Neural cell (in vitro differentiated cells): ENCODE data around the gene CCDC86. TPM values are rescaled to one million over a fixed set of nuclear protein-coding genes. Genes with fewer than 3 reads are reported as not detected.

Experiments used
- H2AFZ ChIP-seq: fragments of 200-600, 300-800 bp; sonication (generic), shearing (Covaris generic); 2 replicates; pipeline ENCODE4 v1.6.0; 2014; ENCODE audit warnings: low read depth, mild to moderate bottlenecking, antibody characterized with exemption, low read length, moderate library complexity
- H3F3A ChIP-seq: fragments of 200-600 bp; shearing (Covaris generic); 2 replicates; pipeline ENCODE4 v1.6.1; 2016; ENCODE audit warnings: mild to moderate bottlenecking, moderate library complexity, mixed read lengths, antibody characterized with exemption, low read length; ENCODE audit not compliant: insufficient read depth, poor library complexity, severe bottlenecking
- H3K27ac ChIP-seq: fragments of 200-600, 300-800 bp; sonication (generic), shearing (Covaris generic); 2 replicates; pipeline ENCODE4 v1.5.1; 2014; ENCODE audit warnings: mild to moderate bottlenecking, low read length, moderate library complexity
- H3K27me3 ChIP-seq: fragments of 300-800, 200-600 bp; sonication (generic), shearing (Covaris generic); 2 replicates; pipeline ENCODE4 v1.6.0; 2014; ENCODE audit warnings: mild to moderate bottlenecking, low read depth, low read length, moderate library complexity; ENCODE audit not compliant: insufficient read depth
- H3K36me3 ChIP-seq: fragments of 300-800, 200-600 bp; sonication (generic), shearing (Covaris generic); 2 replicates; pipeline ENCODE4 v1.5.1; 2014; ENCODE audit warnings: mild to moderate bottlenecking, antibody characterized with exemption, low read length, moderate library complexity; ENCODE audit not compliant: insufficient read depth
- H3K4me2 ChIP-seq: fragments of 300-800, 200-600 bp; sonication (generic), shearing (Covaris generic); 2 replicates; pipeline ENCODE4 v1.6.0; 2014; ENCODE audit warnings: mild to moderate bottlenecking, low read length
- H3K4me3 ChIP-seq: fragments of 300-800, 200-600 bp; sonication (generic), shearing (Covaris generic); 2 replicates; pipeline ENCODE4 v1.5.1; 2014; ENCODE audit warnings: mild to moderate bottlenecking, low read length, moderate library complexity
- H3K79me2 ChIP-seq: fragments of 200-600 bp; shearing (Covaris generic); replicated peaks from 2 replicates; pipeline ENCODE4 v1.6.0; 2014; ENCODE audit warnings: mild to moderate bottlenecking, low read length, moderate library complexity; ENCODE audit not compliant: insufficient read depth
- H3K9ac ChIP-seq: fragments of 300-800, 200-600 bp; sonication (generic), shearing (Covaris generic); 2 replicates; pipeline ENCODE4 v1.6.1; 2016; ENCODE audit warnings: mild to moderate bottlenecking, low read length, mixed read lengths
- H3K9me2 ChIP-seq: fragments of 200-600 bp; shearing (Covaris generic); 2 replicates; pipeline ENCODE4 v1.6.1; 2016; ENCODE audit warnings: mild to moderate bottlenecking, low read length, mixed read lengths; ENCODE audit not compliant: insufficient read depth
- H3K9me3 ChIP-seq: fragments of 200-600, 300-800 bp; sonication (generic), shearing (Covaris generic); 2 replicates; pipeline ENCODE4 v1.6.1; 2016; ENCODE audit warnings: mild to moderate bottlenecking, mixed run types, low read length, moderate library complexity, mixed read lengths
- H4K20me1 ChIP-seq: fragments of 200-600 bp; shearing (Covaris generic); 2 replicates; pipeline ENCODE4 v1.6.1; 2016; ENCODE audit warnings: mild to moderate bottlenecking, mixed run types; ENCODE audit not compliant: insufficient read depth
- EP300 ChIP-seq: fragments of 450-650 bp; conservative IDR thresholded peaks from 2 replicates; pipeline ENCODE4 v1.6.1; 2014; ENCODE audit warnings: antibody characterized with exemption, mild to moderate bottlenecking, moderate library complexity; ENCODE audit not compliant: poor library complexity, severe bottlenecking
- EZH2 ChIP-seq: fragments of 200-600, 300-800 bp; shearing (Covaris generic), sonication (generic); IDR thresholded peaks from 2 replicates; pipeline ENCODE4 v1.6.1; 2014; ENCODE audit warnings: antibody characterized with exemption, low read length, borderline replicate concordance, mild to moderate bottlenecking; ENCODE audit not compliant: insufficient read depth, poor library complexity, severe bottlenecking
- MXI1 ChIP-seq: fragments of 450-650 bp; conservative IDR thresholded peaks from 2 replicates; pipeline ENCODE4 v1.6.1; 2014; ENCODE audit warnings: antibody characterized with exemption, mild to moderate bottlenecking; ENCODE audit not compliant: poor library complexity, severe bottlenecking
- POLR2AphosphoS5 ChIP-seq: IDR thresholded peaks from 2 replicates; pipeline ENCODE4 v1.6.1; 2012
- RAD21 ChIP-seq: fragments of 450-650 bp; conservative IDR thresholded peaks from 2 replicates; pipeline ENCODE4 v1.6.1; 2014; ENCODE audit warnings: antibody characterized with exemption, mild to moderate bottlenecking, moderate library complexity
- SMC3 ChIP-seq: fragments of 450-650 bp; conservative IDR thresholded peaks from 2 replicates; pipeline ENCODE4 v1.6.1; 2014; ENCODE audit warnings: antibody characterized with exemption, mild to moderate bottlenecking, moderate library complexity; ENCODE audit not compliant: poor library complexity
- TAF1 ChIP-seq: IDR thresholded peaks from 2 replicates; pipeline ENCODE4 v1.6.1; 2012; ENCODE audit warnings: low read depth
- polyA plus RNA-seq: library from polyadenylated mRNA; depleted of rRNA; stranded (reverse); fragments of >200 nt; gene quantifications from 2 replicates; pipeline ENCODE4 v1.2.3, GENCODE V29; 2014
- TF ChIP-seq, protein P1 (sequence below): fragments of 450-650 bp; IDR thresholded peaks from 2 replicates; pipeline ENCODE4 v1.5.1; 2014; ENCODE audit warnings: antibody characterized with exemption, mild to moderate bottlenecking, moderate library complexity; ENCODE audit not compliant: poor library complexity, severe bottlenecking
- TF ChIP-seq, protein P2 (sequence below): IDR thresholded peaks from 2 replicates; pipeline ENCODE4 v1.6.1; 2012; ENCODE audit warnings: borderline replicate concordance

CCDC86 gene
- polyA plus RNA-seq, 1 donor from 2014 or later = 0.16 TPM

DNA sequence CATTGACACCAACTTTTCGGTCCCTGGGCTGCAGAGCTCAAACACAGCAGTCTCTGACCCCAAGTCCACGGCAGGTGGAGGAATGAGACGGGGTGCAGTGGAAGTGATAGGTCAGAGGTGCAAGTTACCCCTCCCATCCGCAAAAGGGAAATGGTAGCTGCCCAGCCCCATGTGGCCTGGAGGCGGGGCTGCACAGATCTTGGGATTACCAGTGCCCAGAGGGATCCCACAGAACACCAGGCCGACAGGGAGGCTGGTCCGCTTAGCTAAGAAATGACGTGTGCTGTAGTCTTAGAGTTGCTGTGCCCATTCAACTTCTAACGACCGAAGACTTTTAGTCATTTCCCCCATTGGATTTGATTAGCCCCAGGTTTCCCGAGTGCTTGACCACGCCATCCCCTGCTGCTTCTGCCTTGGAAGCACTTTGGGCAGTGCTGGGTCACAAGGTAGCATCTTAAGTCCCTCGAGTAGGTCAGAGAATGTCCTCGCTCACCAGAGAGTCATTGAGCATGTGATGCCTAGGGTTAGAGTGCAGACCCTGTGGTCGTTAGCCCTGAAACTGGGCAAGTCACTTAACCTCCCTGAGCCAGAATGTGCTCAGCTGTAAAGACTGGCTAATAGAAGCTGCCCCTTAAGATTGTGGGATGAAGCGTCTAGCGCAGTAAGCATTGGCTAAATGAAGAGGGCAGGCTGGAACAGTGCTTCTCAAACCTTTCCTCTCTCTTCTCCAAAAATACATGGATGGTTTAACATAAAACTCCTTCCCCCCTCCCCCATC lies 9.6 kb downstream of the CCDC86 start:
- Histone ChIP-seq H3K36me3 (no peaks in the 10 kb centered on the region), H4K20me1 (no peaks in the 10 kb centered on the region), H2AFZ (no peak overlapping the region), H3K9me2 (no peaks in the 10 kb centered on the region), H3F3A (no peaks in the 10 kb centered on the region), H3K9ac (no peak overlapping the region), H3K4me3 (no peak overlapping the region), H3K4me2 (no peak overlapping the region), H3K9me3 (no peaks in the 10 kb centered on the region), H3K79me2 (no peaks in the 10 kb centered on the region), H3K27ac (no peak overlapping the region), H3K27me3 (no peaks in the 10 kb centered on the region)
- no peak for TF ChIP-seq MXI1
- TF ChIP-seq POLR2AphosphoS5 = no peak
- TF ChIP-seq RAD21 = no peak
- TF ChIP-seq, protein P1, sequence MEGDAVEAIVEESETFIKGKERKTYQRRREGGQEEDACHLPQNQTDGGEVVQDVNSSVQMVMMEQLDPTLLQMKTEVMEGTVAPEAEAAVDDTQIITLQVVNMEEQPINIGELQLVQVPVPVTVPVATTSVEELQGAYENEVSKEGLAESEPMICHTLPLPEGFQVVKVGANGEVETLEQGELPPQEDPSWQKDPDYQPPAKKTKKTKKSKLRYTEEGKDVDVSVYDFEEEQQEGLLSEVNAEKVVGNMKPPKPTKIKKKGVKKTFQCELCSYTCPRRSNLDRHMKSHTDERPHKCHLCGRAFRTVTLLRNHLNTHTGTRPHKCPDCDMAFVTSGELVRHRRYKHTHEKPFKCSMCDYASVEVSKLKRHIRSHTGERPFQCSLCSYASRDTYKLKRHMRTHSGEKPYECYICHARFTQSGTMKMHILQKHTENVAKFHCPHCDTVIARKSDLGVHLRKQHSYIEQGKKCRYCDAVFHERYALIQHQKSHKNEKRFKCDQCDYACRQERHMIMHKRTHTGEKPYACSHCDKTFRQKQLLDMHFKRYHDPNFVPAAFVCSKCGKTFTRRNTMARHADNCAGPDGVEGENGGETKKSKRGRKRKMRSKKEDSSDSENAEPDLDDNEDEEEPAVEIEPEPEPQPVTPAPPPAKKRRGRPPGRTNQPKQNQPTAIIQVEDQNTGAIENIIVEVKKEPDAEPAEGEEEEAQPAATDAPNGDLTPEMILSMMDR = no peak
- TF ChIP-seq TAF1 = no peak
- no peak for TF ChIP-seq EP300
- no peak for TF ChIP-seq SMC3
- TF ChIP-seq, protein P2, sequence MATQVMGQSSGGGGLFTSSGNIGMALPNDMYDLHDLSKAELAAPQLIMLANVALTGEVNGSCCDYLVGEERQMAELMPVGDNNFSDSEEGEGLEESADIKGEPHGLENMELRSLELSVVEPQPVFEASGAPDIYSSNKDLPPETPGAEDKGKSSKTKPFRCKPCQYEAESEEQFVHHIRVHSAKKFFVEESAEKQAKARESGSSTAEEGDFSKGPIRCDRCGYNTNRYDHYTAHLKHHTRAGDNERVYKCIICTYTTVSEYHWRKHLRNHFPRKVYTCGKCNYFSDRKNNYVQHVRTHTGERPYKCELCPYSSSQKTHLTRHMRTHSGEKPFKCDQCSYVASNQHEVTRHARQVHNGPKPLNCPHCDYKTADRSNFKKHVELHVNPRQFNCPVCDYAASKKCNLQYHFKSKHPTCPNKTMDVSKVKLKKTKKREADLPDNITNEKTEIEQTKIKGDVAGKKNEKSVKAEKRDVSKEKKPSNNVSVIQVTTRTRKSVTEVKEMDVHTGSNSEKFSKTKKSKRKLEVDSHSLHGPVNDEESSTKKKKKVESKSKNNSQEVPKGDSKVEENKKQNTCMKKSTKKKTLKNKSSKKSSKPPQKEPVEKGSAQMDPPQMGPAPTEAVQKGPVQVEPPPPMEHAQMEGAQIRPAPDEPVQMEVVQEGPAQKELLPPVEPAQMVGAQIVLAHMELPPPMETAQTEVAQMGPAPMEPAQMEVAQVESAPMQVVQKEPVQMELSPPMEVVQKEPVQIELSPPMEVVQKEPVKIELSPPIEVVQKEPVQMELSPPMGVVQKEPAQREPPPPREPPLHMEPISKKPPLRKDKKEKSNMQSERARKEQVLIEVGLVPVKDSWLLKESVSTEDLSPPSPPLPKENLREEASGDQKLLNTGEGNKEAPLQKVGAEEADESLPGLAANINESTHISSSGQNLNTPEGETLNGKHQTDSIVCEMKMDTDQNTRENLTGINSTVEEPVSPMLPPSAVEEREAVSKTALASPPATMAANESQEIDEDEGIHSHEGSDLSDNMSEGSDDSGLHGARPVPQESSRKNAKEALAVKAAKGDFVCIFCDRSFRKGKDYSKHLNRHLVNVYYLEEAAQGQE = no peak
- TF ChIP-seq EZH2 = no peak

- H3K9ac ChIP-seq = no peak overlapping the region
- TF ChIP-seq TAF1 (no peak), EP300 (no peak), POLR2AphosphoS5 (no peak), RAD21 (no peak), EZH2 (no peak), MXI1 (no peak), SMC3 (no peak)
- TF ChIP-seq, protein P1 = no peak
- TF ChIP-seq, protein P2 = no peak
- no peaks in the 10 kb centered on the region for H3K9me3 ChIP-seq
- no peak overlapping the region for H3K4me2 ChIP-seq
- no peaks in the 10 kb centered on the region for H3K9me2 ChIP-seq
- H3K27ac ChIP-seq = no peak overlapping the region
- H3K36me3 ChIP-seq = no peaks in the 10 kb centered on the region
- no peaks in the 10 kb centered on the region for H3K79me2 ChIP-seq
- H2AFZ ChIP-seq = no peak overlapping the region
- no peaks in the 10 kb centered on the region for H3F3A ChIP-seq
- H3K27me3 ChIP-seq = no peaks in the 10 kb centered on the region
- H3K4me3 ChIP-seq = no peak overlapping the region
- no peaks in the 10 kb centered on the region for H4K20me1 ChIP-seq
Observed at GRCh38 chr11:60852117-60852981, 10.4 kb downstream of the CCDC86 start.
